ENCODE results near the gene FN1.

The FN1 gene

DNA sequence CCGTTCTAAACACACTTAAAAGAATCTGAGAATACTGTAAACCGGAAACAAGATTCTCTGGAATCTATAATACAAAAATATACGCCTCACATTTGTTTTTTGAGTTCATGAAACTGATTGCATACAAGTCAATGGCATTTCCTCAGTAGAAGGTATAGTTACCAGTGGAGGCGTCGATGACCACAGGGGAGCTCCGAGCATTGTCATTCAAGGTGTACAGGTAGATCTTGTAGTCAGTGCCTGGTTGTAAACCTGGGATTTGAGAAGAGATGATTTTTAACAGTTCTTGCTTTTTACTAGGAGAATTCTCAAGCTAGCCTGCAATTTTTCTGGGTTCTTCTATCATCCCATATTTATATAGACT, 60.4 kb downstream of the FN1 start:
- peaks cover 23% of the 10 kb centered on the region for H3K36me3 ChIP-seq (ENCODE audit: control insufficient read depth, insufficient read depth, low read length)
- 95 to 97% methylated on average over 6 of the region's 6 CpGs for WGBS, 2 experiments
- no peak overlapping the region for H3K27ac ChIP-seq (ENCODE audit: insufficient read depth, low read depth, low read length, poor library complexity, severe bottlenecking)

DNA sequence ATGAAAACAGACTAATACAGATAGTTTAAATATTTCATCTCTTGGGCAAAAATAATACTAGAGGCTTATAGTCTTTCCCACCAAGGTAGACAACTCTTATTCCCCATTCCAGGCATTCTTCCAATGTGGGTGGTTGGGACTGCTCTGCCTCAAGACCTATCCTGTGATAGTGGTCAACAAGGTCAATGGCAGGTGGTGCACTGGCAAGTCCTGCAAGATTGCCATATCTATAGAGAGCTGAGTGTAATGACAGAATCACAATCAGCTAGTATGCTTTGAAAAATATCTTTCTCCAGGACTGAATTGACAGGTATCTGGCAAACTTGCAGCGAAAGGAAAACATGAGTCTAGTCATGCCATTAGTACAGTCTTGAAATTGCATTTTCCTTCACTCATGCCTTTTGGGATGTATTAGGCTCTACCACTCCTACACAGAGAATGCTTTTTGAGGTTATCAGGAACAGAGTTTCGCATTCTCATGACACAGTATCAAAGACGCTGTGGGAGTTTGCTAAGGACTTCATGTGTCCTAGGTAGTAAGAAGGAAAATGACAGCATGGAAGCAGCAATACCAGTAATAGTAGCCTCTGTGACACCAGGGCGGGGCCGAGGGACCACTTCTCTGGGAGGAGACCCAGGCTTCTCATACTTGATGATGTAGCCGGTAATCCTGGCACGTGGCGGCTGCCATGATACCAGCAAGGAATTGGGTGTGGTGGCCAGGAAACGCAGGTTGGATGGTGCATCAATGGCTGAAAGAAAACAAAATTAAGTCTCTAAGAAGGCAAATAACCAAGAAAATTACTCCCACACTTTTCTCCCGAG, 61.0 kb downstream of the FN1 start:
- H3K27me3 ChIP-seq (ENCODE audit: control insufficient read depth, insufficient read depth, low read length, poor library complexity, severe bottlenecking) = no peaks in the 10 kb centered on the region
- no peak overlapping the region for H3K27ac ChIP-seq (ENCODE audit: insufficient read depth, low read depth, low read length, poor library complexity, severe bottlenecking)
- peaks cover 25% of the 10 kb centered on the region for H3K36me3 ChIP-seq (ENCODE audit: control insufficient read depth, insufficient read depth, low read length)
- WGBS, 2 experiments = 95 to 98% methylated on average over 10 of the region's 10 CpGs
- H3K4me3 ChIP-seq (ENCODE audit: insufficient read depth, low read depth, low read length) = no peak overlapping the region
- H3K9me3 ChIP-seq (ENCODE audit: control insufficient read depth, low read length) = no peaks in the 10 kb centered on the region
- no peaks in the 10 kb centered on the region for H3K4me1 ChIP-seq (ENCODE audit: control insufficient read depth, insufficient read depth, low read length)

More for the DNA sequence above, 60.4 kb downstream of the FN1 start:
- no peak overlapping the region for H3K4me3 ChIP-seq (ENCODE audit: insufficient read depth, low read depth, low read length)
- H3K9me3 ChIP-seq (ENCODE audit: control insufficient read depth, low read length) = no peaks in the 10 kb centered on the region
- no peaks in the 10 kb centered on the region for H3K27me3 ChIP-seq (ENCODE audit: control insufficient read depth, insufficient read depth, low read length, poor library complexity, severe bottlenecking)
- no peaks in the 10 kb centered on the region for H3K4me1 ChIP-seq (ENCODE audit: control insufficient read depth, insufficient read depth, low read length)

GRCh38 chr2:215374002-215374401, 61.9 kb downstream of the FN1 start:
- H3K36me3 ChIP-seq (ENCODE audit: control insufficient read depth, insufficient read depth, low read length) = peaks cover 25% of the 10 kb centered on the region
- no peaks in the 10 kb centered on the region for H3K9me3 ChIP-seq (ENCODE audit: control insufficient read depth, low read length)
- WGBS, 2 experiments = 89 to 92% methylated on average over 1 of the region's 1 CpG

GRCh38 chr2:215372968-215373649, 62.8 kb downstream of the FN1 start:
- WGBS, 2 experiments = 90 to 92% methylated on average over 9 of the region's 9 CpGs
- Histone ChIP-seq H3K9me3 (ENCODE audit: control insufficient read depth, low read length) (no peaks in the 10 kb centered on the region), H3K27me3 (ENCODE audit: control insufficient read depth, insufficient read depth, low read length, poor library complexity, severe bottlenecking) (no peaks in the 10 kb centered on the region), H3K4me3 (ENCODE audit: insufficient read depth, low read depth, low read length) (no peak overlapping the region), H3K27ac (ENCODE audit: insufficient read depth, low read depth, low read length, poor library complexity, severe bottlenecking) (no peak overlapping the region), H3K36me3 (ENCODE audit: control insufficient read depth, insufficient read depth, low read length) (peaks cover 25% of the 10 kb centered on the region), H3K4me1 (ENCODE audit: control insufficient read depth, insufficient read depth, low read length) (no peaks in the 10 kb centered on the region)

More at GRCh38 chr2:215374002-215374401, 61.9 kb downstream of the FN1 start:
- H3K27ac ChIP-seq (ENCODE audit: insufficient read depth, low read depth, low read length, poor library complexity, severe bottlenecking) = no peak overlapping the region
- no peaks in the 10 kb centered on the region for H3K4me1 ChIP-seq (ENCODE audit: control insufficient read depth, insufficient read depth, low read length)
- no peak overlapping the region for H3K4me3 ChIP-seq (ENCODE audit: insufficient read depth, low read depth, low read length)
- no peaks in the 10 kb centered on the region for H3K27me3 ChIP-seq (ENCODE audit: control insufficient read depth, insufficient read depth, low read length, poor library complexity, severe bottlenecking)

DNA sequence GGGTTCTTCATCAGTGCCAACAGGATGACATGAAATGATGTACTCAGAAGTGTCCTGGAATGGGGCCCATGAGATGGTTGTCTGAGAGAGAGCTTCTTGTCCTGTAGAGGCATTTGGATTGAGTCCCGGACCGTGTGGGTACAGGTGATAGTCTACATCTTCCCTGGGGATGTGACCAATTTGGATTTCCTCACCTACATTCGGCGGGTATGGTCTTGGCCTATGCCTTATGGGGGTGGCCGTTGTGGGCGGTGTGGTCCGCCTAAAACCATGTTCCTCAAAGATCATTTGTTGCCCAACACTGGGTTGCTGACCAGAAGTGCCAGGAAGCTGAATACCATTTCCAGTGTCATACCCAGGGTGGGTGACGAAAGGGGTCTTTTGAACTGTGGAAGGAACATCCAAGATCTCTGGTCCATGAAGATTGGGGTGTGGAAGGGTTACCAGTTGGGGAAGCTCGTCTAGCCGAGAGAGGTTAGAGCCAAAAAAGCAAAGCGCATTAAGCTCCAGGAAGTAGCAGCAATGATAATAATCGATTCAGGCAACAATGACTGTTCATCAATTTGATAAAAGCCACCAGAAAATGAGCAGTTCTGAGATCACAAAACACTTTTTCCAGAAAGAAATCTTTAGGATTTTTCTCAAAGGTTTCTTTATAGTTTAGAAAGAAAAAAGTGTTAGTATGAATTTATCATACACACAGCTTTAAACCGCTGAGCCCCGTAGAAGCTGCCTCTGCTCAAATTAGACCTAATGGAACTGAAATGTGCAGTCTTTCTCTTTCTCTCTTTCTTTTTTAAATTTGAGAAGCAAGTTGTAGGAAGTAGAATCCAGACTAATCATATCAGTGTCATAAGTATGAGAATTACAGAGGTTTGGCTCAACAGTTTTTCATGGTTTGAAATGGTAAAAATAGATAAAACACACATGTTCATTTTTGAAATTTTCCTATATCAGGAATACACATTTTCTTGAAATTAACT, 63.7 kb downstream of the FN1 start:
- Histone ChIP-seq H3K27me3 (ENCODE audit: control insufficient read depth, insufficient read depth, low read length, poor library complexity, severe bottlenecking) (no peaks in the 10 kb centered on the region), H3K27ac (ENCODE audit: insufficient read depth, low read depth, low read length, poor library complexity, severe bottlenecking) (no peak overlapping the region), H3K4me1 (ENCODE audit: control insufficient read depth, insufficient read depth, low read length) (no peaks in the 10 kb centered on the region), H3K9me3 (ENCODE audit: control insufficient read depth, low read length) (no peaks in the 10 kb centered on the region), H3K36me3 (ENCODE audit: control insufficient read depth, insufficient read depth, low read length) (peaks cover 25% of the 10 kb centered on the region), H3K4me3 (ENCODE audit: insufficient read depth, low read depth, low read length) (no peak overlapping the region)
- 95 to 96% methylated on average over 14 of the region's 14 CpGs for WGBS, 2 experiments

DNA sequence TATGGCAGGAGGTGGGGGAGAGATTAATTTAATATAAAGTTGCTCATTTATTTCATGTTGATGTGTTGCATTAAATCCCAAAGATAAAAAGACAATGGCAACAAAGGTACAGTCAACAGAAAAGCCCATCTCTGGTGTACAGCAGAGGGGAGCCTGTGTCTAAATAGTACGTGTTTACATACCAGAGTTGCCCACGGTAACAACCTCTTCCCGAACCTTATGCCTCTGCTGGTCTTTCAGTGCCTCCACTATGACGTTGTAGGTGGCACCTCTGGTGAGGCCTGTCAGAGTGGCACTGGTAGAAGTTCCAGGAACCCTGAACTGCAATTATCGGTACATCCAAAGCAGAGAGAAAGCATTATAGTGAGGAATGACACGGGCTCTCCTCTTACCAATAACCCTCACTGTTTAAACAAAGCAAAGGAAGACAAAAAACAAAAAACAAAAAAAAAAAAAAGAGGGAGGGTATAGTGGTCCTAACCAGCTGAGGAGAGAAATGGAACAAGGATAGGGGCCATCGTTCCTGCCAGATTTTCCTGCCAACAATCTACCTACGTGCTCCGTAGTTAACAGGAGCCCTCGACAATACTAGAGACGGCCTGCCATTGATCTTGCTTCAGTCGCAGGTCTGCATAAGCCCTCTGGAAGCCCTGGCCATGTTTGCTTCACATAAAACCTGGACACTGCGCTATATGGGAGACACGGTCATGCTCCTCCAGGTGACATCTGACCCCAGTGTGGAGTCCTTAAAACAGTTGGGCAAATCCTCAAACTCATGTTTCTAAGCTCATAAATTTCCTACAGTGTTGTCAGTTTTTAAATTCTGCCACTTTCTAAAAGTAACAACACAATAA, 65.5 kb downstream of the FN1 start:
- Histone ChIP-seq H3K36me3 (ENCODE audit: control insufficient read depth, insufficient read depth, low read length) (peaks cover 18% of the 10 kb centered on the region), H3K9me3 (ENCODE audit: control insufficient read depth, low read length) (no peaks in the 10 kb centered on the region), H3K27me3 (ENCODE audit: control insufficient read depth, insufficient read depth, low read length, poor library complexity, severe bottlenecking) (no peaks in the 10 kb centered on the region), H3K4me3 (ENCODE audit: insufficient read depth, low read depth, low read length) (no peak overlapping the region), H3K4me1 (ENCODE audit: control insufficient read depth, insufficient read depth, low read length) (no peaks in the 10 kb centered on the region), H3K27ac (ENCODE audit: insufficient read depth, low read depth, low read length, poor library complexity, severe bottlenecking) (no peak overlapping the region)
- WGBS, 2 experiments = 79 to 82% methylated on average over 13 of the region's 14 CpGs

DNA sequence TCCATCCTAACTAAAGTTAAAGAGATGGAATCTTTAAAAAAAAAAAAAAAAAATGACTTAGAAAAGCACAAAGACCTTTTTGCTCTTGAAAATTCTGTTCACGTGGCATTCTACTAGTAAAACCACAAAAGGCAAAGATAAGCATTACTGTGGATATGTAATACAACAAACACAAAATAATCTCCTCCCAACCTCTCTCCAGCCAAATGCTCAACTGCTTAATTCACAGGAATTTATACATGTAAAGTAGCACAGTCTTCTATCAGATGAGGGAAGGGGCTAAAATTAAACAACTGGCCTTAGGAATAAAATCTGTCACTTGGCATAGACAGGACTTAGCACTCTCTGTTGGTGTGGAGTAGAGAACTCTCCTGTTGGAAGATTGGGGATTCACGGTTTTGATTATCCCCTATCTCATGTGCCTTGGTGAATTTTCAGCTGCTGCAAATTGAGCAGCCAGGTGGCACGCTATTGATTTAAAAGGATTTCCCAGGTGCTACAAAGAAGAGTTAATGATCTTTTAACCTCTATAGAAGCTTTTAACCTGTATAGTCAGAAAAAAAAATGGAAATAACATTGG, 66.6 kb downstream of the FN1 start:
- no peak overlapping the region for H3K4me3 ChIP-seq (ENCODE audit: insufficient read depth, low read depth, low read length)
- peaks cover 12% of the 10 kb centered on the region for H3K36me3 ChIP-seq (ENCODE audit: control insufficient read depth, insufficient read depth, low read length)
- H3K27ac ChIP-seq (ENCODE audit: insufficient read depth, low read depth, low read length, poor library complexity, severe bottlenecking) = no peak overlapping the region
- 91 to 94% methylated on average over 3 of the region's 3 CpGs for WGBS, 2 experiments
- no peaks in the 10 kb centered on the region for H3K4me1 ChIP-seq (ENCODE audit: control insufficient read depth, insufficient read depth, low read length)
- H3K27me3 ChIP-seq (ENCODE audit: control insufficient read depth, insufficient read depth, low read length, poor library complexity, severe bottlenecking) = no peaks in the 10 kb centered on the region
- H3K9me3 ChIP-seq (ENCODE audit: control insufficient read depth, low read length) = no peaks in the 10 kb centered on the region

GRCh38 chr2:215368493-215368809, 67.4 kb downstream of the FN1 start:
- Histone ChIP-seq H3K27ac (ENCODE audit: insufficient read depth, low read depth, low read length, poor library complexity, severe bottlenecking) (no peak overlapping the region), H3K9me3 (ENCODE audit: control insufficient read depth, low read length) (no peaks in the 10 kb centered on the region), H3K36me3 (ENCODE audit: control insufficient read depth, insufficient read depth, low read length) (peaks cover 9% of the 10 kb centered on the region), H3K4me1 (ENCODE audit: control insufficient read depth, insufficient read depth, low read length) (no peaks in the 10 kb centered on the region), H3K4me3 (ENCODE audit: insufficient read depth, low read depth, low read length) (no peak overlapping the region), H3K27me3 (ENCODE audit: control insufficient read depth, insufficient read depth, low read length, poor library complexity, severe bottlenecking) (no peaks in the 10 kb centered on the region)

- Histone ChIP-seq H3K4me1 (ENCODE audit: control insufficient read depth, insufficient read depth, low read length) (no peaks in the 10 kb centered on the region), H3K27me3 (ENCODE audit: control insufficient read depth, insufficient read depth, low read length, poor library complexity, severe bottlenecking) (no peaks in the 10 kb centered on the region), H3K27ac (ENCODE audit: insufficient read depth, low read depth, low read length, poor library complexity, severe bottlenecking) (no peak overlapping the region), H3K36me3 (ENCODE audit: control insufficient read depth, insufficient read depth, low read length) (peaks cover 9% of the 10 kb centered on the region), H3K9me3 (ENCODE audit: control insufficient read depth, low read length) (no peaks in the 10 kb centered on the region), H3K4me3 (ENCODE audit: insufficient read depth, low read depth, low read length) (no peak overlapping the region)
- WGBS, 2 experiments = 96% methylated on average over 10 to 11 of the region's 11 CpGs
Observed at GRCh38 chr2:215367662-215368492, 68.0 kb downstream of the FN1 start.

Data from ectodermal cell (in vitro differentiated cells).